CD4-positive, alpha-beta T cell treated with Interleukin-6 for 4 hours (primary cell): ENCODE data around the gene PTH.

Experiments
- DNase-seq: peaks from one replicate; pipeline ENCODE4 v3.0.0-alpha.2; 2020; ENCODE audit warnings: mixed read lengths

The PTH gene

GRCh38 chr11:13448876-13449275, 46.9 kb downstream of the PTH start:
- no peak for DNase-seq

GRCh38 chr11:13446444-13446843, 49.4 kb downstream of the PTH start:
- DNase-seq = no peak

- DNase-seq = no peak
These were observed 50.2 kb downstream of the PTH start for GRCh38 chr11:13445588-13445987.
